MM.1S (cell line): Measurements from ENCODE around the gene INTS7.

Experiments used
- EZH2 ChIP-seq: fragments of 300-600 bp; sonication (generic); optimal IDR thresholded peaks from 2 replicates; pipeline ENCODE3; 2017; ENCODE audit warnings: low read depth, mild to moderate bottlenecking, antibody characterized with exemption, low read length, mixed read lengths
- EZH2phosphoT487 ChIP-seq: fragments of 300-600 bp; sonication (generic); IDR thresholded peaks from 2 replicates; pipeline ENCODE4 v1.6.1; 2018; ENCODE audit warnings: antibody characterized with exemption, low read length
- TF ChIP-seq, protein P1 (sequence below): fragments of 300-600 bp; sonication (generic); IDR thresholded peaks from 2 replicates; pipeline ENCODE4 v1.5.1; 2016; ENCODE audit warnings: antibody characterized with exemption, low read length, mixed read lengths

DNA sequence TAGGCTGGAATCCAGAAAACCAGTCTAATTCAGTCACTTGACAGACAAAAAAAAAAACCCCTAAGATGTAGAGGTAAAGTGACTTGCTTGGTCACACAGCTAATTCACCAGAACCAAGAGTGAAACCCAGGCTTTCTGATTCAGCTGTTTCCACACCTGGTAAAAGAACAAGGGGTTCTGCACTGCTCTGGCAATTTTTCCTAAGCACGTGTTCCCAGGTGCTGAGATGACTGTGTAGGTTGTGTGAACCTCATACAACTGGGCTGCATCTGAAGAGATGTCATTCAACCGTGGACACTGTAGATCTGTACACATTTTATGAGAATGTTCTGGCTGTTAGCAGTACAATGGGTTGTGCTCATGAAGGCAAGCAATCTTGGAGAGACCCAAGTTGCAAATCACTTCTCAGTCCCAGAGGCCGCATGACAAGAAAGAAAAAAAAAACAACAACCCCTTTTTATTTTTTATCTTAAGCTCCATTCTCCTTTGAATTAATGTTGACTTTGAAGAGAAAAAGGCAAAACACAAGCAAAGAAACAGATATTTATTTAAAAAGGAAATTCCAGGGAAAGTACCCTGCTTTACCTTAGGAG lies 95.4 kb downstream of the INTS7 start:
- no peak for TF ChIP-seq EZH2
- TF ChIP-seq, protein P1, sequence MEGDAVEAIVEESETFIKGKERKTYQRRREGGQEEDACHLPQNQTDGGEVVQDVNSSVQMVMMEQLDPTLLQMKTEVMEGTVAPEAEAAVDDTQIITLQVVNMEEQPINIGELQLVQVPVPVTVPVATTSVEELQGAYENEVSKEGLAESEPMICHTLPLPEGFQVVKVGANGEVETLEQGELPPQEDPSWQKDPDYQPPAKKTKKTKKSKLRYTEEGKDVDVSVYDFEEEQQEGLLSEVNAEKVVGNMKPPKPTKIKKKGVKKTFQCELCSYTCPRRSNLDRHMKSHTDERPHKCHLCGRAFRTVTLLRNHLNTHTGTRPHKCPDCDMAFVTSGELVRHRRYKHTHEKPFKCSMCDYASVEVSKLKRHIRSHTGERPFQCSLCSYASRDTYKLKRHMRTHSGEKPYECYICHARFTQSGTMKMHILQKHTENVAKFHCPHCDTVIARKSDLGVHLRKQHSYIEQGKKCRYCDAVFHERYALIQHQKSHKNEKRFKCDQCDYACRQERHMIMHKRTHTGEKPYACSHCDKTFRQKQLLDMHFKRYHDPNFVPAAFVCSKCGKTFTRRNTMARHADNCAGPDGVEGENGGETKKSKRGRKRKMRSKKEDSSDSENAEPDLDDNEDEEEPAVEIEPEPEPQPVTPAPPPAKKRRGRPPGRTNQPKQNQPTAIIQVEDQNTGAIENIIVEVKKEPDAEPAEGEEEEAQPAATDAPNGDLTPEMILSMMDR = no peak
- no peak for TF ChIP-seq EZH2phosphoT487
